Panc1 (cell line): ENCODE results near the gene PRDM2.

Source experiments
- CTCF ChIP-seq: fragments of 450-650 bp; IDR thresholded peaks from 2 replicates; pipeline ENCODE4 v1.5.1; 2017; ENCODE audit warnings: mild to moderate bottlenecking
- REST ChIP-seq, 2 experiments: IDR thresholded peaks; 2 replicates each; pipeline ENCODE4 v1.6.1; 2011 to 2012; ENCODE audit warnings: low read depth in 2 of 2, control low read depth in 1 of 2, low read length in 1 of 2, mild to moderate bottlenecking in 1 of 2, moderate library complexity in 1 of 2; ENCODE audit not compliant: insufficient read depth in 1 of 2
- TCF7L2 ChIP-seq: IDR thresholded peaks from 2 replicates; pipeline ENCODE4 v1.6.1; 2011; ENCODE audit warnings: mild to moderate bottlenecking, low read depth, low read length, inconsistent platforms

- TF ChIP-seq CTCF (no peak), REST (IDR thresholded peaks at IDR 0.05; ENCODE audit: insufficient read depth in 1 of 2, low read depth in 2 of 2, low read length in 1 of 2) (no peak), TCF7L2 (no peak)
These were observed 167.6 kb downstream of the PRDM2 start for GRCh38 chr1:13867603-13868002.
